ENCODE data around the gene SCUBE2.

Gene SCUBE2

DNA sequence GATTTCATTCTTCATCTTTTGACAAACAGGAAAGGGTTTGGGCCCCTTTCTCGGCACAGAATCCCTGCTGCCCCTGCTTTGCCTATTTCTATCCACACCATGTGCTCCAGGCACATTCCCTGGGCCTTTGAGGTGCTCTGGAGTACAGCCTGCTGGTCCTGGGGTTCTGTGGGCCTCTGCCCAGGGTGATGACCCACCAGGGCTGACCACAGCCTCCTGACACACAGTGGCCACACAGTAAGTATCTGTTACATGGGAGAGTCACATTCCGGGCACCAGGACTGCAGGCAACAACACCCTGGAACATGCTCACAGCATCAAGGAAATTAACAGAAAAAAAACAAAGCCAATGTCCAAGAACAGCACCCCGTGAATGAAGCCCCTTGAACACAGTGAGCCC is 39.1 kb downstream of the SCUBE2 start:
- TF ChIP-seq, protein P1, sequence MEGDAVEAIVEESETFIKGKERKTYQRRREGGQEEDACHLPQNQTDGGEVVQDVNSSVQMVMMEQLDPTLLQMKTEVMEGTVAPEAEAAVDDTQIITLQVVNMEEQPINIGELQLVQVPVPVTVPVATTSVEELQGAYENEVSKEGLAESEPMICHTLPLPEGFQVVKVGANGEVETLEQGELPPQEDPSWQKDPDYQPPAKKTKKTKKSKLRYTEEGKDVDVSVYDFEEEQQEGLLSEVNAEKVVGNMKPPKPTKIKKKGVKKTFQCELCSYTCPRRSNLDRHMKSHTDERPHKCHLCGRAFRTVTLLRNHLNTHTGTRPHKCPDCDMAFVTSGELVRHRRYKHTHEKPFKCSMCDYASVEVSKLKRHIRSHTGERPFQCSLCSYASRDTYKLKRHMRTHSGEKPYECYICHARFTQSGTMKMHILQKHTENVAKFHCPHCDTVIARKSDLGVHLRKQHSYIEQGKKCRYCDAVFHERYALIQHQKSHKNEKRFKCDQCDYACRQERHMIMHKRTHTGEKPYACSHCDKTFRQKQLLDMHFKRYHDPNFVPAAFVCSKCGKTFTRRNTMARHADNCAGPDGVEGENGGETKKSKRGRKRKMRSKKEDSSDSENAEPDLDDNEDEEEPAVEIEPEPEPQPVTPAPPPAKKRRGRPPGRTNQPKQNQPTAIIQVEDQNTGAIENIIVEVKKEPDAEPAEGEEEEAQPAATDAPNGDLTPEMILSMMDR (conservative IDR thresholded peaks at IDR 0.05; ENCODE audit: low read depth): no peak
- no peak for DNase-seq (ENCODE audit: low spot score)
- ChIA-PET POLR2A (ENCODE audit: low non-redundant PET) (no interaction called here), CTCF (no interaction called here)
- no peak overlapping the region for H3K27ac ChIP-seq

DNA sequence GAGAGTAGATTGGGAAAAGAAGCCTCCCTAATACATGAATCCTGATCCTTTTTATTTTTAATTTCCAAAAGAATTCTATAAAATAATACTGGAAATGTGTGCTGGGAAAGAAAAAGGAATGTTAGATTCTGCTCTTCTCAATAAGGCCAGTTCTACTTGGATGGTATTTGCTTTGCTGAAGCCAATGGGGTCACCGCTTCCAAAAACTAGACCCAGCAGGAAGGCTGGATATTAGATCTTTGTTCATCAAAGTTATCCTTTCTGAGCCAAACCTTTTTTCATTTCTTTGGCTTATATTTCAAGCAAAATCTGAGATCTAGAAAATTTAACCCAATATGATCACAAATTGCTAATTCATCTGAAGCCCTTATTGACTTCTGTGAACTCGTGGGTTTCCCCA is 41.4 kb downstream of the SCUBE2 start:
- ChIA-PET POLR2A (ENCODE audit: low non-redundant PET) (no interaction called here), CTCF (no interaction called here)
- no peak for DNase-seq (ENCODE audit: low spot score)
- H3K27ac ChIP-seq: no peak overlapping the region
- TF ChIP-seq, protein P1 (conservative IDR thresholded peaks at IDR 0.05; ENCODE audit: low read depth): no peak

DNA sequence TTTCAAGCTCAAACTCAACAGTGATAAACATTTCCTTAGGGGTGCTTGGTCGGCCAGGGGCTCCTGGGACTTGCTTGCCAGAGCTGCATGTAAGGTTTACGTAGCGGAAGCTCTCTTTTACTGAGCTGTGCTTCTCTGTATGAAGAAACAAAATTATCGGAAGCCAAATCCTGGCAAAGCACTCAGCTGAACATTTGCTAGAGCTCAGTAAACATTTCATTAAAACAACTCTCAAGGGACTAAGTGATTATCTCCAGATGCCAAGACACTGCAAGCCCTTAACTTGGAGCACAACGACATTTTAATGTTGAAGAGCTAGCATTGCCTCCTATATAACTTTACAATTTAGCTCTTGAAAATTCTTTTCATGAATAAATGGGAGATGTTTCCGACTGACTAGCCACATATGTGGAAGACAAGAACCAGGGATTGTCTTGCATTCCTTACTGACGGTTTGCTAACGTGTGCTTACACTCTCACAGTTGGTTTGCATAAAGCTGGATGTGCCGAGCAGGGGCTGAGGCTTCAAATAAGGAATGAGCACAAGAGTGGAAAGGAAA is 43.4 kb downstream of the SCUBE2 start:
- TF ChIP-seq, protein P1 (conservative IDR thresholded peaks at IDR 0.05; ENCODE audit: low read depth): no peak
- POLR2A ChIA-PET (ENCODE audit: low non-redundant PET): no interaction called here
- CTCF ChIA-PET: interaction anchor here (0.7 kb wide), 1 partner anchor 43 kb away, joined by 3 read pairs; no protein-coding TSS in a partner anchor

DNA sequence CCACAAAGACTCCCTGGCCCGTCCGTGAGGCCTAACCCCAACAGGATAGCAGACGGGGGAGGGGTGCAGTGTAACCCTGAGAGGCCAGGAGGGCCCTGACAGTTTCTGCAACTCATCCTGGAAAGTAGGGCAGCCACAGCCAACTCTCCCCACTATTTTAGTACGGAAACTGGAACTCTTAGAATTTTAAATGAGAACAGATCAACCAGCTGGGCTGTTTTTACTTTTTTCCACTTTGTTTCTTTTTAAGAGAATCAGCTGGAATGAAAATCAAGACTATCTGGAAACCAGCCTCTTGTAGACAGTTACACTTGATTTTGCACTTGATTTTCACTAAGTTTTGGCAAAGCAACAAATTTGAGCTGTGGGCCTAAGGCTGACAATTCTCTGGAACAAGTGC is 44.9 kb downstream of the SCUBE2 start:
- ChIA-PET CTCF (no interaction called here), POLR2A (ENCODE audit: low non-redundant PET) (no interaction called here)
- no peak for DNase-seq (ENCODE audit: low spot score)
- H3K27ac ChIP-seq: no peak overlapping the region
- TF ChIP-seq, protein P1 (conservative IDR thresholded peaks at IDR 0.05; ENCODE audit: low read depth): no peak

More for the DNA sequence above, 43.4 kb downstream of the SCUBE2 start:
- DNase-seq (ENCODE audit: low spot score): no peak
- H3K27ac ChIP-seq: no peak overlapping the region

DNA sequence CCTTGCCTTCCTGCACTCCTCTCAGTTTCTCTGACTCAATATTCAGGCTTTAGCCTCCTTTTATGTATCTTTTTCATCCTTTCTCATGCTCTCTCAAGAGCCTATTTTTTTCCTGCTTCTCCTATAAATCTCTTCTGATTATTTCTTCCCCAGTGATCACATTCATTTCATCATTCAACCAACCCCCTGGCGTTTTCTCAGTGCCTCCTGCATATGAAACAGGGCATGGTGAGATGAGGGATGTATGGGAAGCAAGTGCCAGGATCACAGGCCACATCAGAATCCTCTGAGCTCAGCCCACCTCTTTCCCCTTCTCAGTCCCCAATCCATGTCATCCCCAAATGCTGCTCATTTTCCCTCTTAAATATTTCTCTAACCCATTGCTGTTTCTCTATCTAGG is 48.9 kb downstream of the SCUBE2 start:
- no peak overlapping the region for H3K27ac ChIP-seq
- no peak for DNase-seq (ENCODE audit: low spot score)
- POLR2A ChIA-PET (ENCODE audit: low non-redundant PET): no interaction called here
- TF ChIP-seq, protein P1 (conservative IDR thresholded peaks at IDR 0.05; ENCODE audit: low read depth): no peak
- CTCF ChIA-PET: interaction anchor here (0.6 kb wide), 1 partner anchor 29 kb away, joined by 7 read pairs; no protein-coding TSS in a partner anchor

DNA sequence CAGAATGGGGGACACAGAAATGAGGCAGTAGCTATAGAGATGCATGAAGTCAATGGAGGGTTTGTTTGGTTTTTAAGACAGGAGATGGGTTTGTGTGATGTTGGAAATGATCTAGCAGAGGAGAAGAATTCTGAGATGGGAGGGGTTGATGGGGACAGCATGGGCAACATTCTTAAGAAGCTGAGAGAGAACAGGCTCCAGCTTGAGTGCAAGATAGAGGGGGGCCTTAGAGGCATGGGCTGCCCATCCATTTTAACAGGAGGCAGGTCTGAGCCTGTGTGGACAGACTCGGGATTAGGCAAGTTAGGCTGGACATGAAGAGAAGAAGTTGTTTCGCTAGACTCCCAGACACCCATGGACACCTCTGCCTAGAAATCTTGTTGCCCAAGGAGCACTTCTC is 49.7 kb downstream of the SCUBE2 start:
- CTCF ChIA-PET: interaction anchor here (0.6 kb wide), 1 partner anchor 18 kb away, joined by 7 read pairs; no protein-coding TSS in a partner anchor
- no peak overlapping the region for H3K27ac ChIP-seq
- TF ChIP-seq, protein P1 (conservative IDR thresholded peaks at IDR 0.05; ENCODE audit: low read depth): no peak
- no peak for DNase-seq (ENCODE audit: low spot score)
- POLR2A ChIA-PET (ENCODE audit: low non-redundant PET): no interaction called here
